A549 (cell line): Measurements from ENCODE around the gene TBC1D14.

Source experiments
- CTCF ChIP-seq: fragments of >200 bp; sonication (Bioruptor Twin); formaldehyde crosslinking; IDR thresholded peaks from 3 replicates; pipeline ENCODE4 v1.5.1; 2016
- FOXS1 ChIP-seq: fragments of 250-450 bp; sonication (Bioruptor Pico); IDR thresholded peaks from 2 replicates; pipeline ENCODE4 v1.5.0; 2020; ENCODE audit warnings: mild to moderate bottlenecking, moderate library complexity
- HOXA7 ChIP-seq: fragments of 250-450 bp; sonication (Bioruptor Pico); IDR thresholded peaks from 2 replicates; pipeline ENCODE4 v1.5.0; 2020; ENCODE audit warnings: mild to moderate bottlenecking, moderate library complexity
- POLR2A ChIP-seq: IDR thresholded peaks from 2 replicates; pipeline ENCODE4 v1.6.1; 2012; ENCODE audit warnings: mild to moderate bottlenecking, low read length
- RCOR1 ChIP-seq: fragments of 150-350 bp; IDR thresholded peaks from 2 replicates; pipeline ENCODE4 v1.6.1; 2014; ENCODE audit warnings: antibody characterized with exemption, low read length, low read depth

GRCh38 chr4:6878451-6879059, 31.1 kb upstream of the TBC1D14 start:
- TF ChIP-seq HOXA7 (CRISPR knock-in tag) (no peak), POLR2A (no peak), FOXS1 (CRISPR knock-in tag) (no peak), CTCF (no peak), RCOR1 (no peak)
